Liver (tissue), 3 donors: ENCODE results near the gene DAGLB.

Experiments
- EGR1 ChIP-seq, 2 donors: IDR thresholded peaks; 2 replicates each; pipeline ENCODE4 v1.6.1; 2016 to 2018; ENCODE audit warnings: antibody characterized with exemption in 2 of 2, low read depth in 2 of 2
- HNF4A ChIP-seq, 2 donors: conservative IDR thresholded peaks; 2 replicates each; pipeline ENCODE4 v1.6.1; 2016; ENCODE audit warnings: antibody characterized with exemption in 2 of 2, mild to moderate bottlenecking in 2 of 2
- JUND ChIP-seq, 2 donors: IDR thresholded peaks; 2 replicates each; pipeline ENCODE4 v1.6.1; 2016; ENCODE audit warnings: antibody characterized with exemption in 2 of 2
- RAD21 ChIP-seq, 2 donors: IDR thresholded peaks; 2 replicates each; pipeline ENCODE4 v1.6.1; 2016; ENCODE audit warnings: antibody characterized with exemption in 2 of 2, mild to moderate bottlenecking in 2 of 2
- SP1 ChIP-seq: IDR thresholded peaks from 2 replicates; pipeline ENCODE4 v1.6.1; 2018; ENCODE audit warnings: antibody characterized with exemption, mild to moderate bottlenecking
- TAF1 ChIP-seq: conservative IDR thresholded peaks from 2 replicates; pipeline ENCODE4 v1.6.1; 2016; ENCODE audit warnings: antibody characterized with exemption, mild to moderate bottlenecking
- YY1 ChIP-seq: IDR thresholded peaks from 2 replicates; pipeline ENCODE4 v1.6.1; 2016; ENCODE audit warnings: antibody characterized with exemption, mild to moderate bottlenecking
- TF ChIP-seq, protein P1 (sequence below): fragments of 150-350 bp; IDR thresholded peaks from 2 replicates; pipeline ENCODE4 v1.5.1; 2017; ENCODE audit warnings: improper control_type of control experiment, low read depth, low read length; ENCODE audit not compliant: missing input control
- TF ChIP-seq, protein P2 (sequence below): IDR thresholded peaks from 2 replicates; pipeline ENCODE4 v1.6.1; 2016; ENCODE audit warnings: antibody characterized with exemption
- TF ChIP-seq, protein P3 (sequence below): IDR thresholded peaks from 2 replicates; pipeline ENCODE4 v1.6.1; 2016; ENCODE audit warnings: antibody characterized with exemption, mild to moderate bottlenecking
- TF ChIP-seq, protein P4 (sequence below): IDR thresholded peaks from 2 replicates; pipeline ENCODE4 v1.6.1; 2016; ENCODE audit warnings: antibody characterized with exemption
- TF ChIP-seq, protein P5 (sequence below): IDR thresholded peaks from 2 replicates; pipeline ENCODE4 v1.6.1; 2016; ENCODE audit warnings: antibody characterized with exemption
- donor health status: healthy.
- donor health status: healthy.

DNA sequence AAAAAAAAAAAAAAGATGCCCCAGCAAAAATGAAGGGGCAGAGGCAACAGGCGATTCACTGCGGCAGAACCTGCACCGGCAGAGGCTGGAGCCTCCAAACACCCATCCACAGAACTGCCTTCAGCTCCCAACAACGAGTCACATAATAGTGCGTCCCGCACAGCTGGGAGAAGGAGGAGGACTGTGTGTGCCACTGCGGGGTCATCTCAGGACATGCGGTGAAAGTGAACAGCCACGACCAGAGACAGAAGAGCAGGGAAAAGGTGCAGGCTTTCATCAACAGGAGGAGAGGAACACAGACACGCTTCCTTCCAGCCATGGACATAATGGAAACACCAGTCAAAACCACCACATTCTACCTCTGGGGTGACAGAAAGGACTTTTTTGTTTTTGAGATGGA lies 34.1 kb downstream of the DAGLB start:
- TF ChIP-seq, protein P1, sequence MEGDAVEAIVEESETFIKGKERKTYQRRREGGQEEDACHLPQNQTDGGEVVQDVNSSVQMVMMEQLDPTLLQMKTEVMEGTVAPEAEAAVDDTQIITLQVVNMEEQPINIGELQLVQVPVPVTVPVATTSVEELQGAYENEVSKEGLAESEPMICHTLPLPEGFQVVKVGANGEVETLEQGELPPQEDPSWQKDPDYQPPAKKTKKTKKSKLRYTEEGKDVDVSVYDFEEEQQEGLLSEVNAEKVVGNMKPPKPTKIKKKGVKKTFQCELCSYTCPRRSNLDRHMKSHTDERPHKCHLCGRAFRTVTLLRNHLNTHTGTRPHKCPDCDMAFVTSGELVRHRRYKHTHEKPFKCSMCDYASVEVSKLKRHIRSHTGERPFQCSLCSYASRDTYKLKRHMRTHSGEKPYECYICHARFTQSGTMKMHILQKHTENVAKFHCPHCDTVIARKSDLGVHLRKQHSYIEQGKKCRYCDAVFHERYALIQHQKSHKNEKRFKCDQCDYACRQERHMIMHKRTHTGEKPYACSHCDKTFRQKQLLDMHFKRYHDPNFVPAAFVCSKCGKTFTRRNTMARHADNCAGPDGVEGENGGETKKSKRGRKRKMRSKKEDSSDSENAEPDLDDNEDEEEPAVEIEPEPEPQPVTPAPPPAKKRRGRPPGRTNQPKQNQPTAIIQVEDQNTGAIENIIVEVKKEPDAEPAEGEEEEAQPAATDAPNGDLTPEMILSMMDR = no peak
- TF ChIP-seq, protein P2, sequence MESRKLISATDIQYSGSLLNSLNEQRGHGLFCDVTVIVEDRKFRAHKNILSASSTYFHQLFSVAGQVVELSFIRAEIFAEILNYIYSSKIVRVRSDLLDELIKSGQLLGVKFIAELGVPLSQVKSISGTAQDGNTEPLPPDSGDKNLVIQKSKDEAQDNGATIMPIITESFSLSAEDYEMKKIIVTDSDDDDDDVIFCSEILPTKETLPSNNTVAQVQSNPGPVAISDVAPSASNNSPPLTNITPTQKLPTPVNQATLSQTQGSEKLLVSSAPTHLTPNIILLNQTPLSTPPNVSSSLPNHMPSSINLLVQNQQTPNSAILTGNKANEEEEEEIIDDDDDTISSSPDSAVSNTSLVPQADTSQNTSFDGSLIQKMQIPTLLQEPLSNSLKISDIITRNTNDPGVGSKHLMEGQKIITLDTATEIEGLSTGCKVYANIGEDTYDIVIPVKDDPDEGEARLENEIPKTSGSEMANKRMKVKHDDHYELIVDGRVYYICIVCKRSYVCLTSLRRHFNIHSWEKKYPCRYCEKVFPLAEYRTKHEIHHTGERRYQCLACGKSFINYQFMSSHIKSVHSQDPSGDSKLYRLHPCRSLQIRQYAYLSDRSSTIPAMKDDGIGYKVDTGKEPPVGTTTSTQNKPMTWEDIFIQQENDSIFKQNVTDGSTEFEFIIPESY = no peak
- TF ChIP-seq TAF1 (no peak), YY1 (no peak), EGR1 (IDR thresholded peaks at IDR 0.05; ENCODE audit: low read depth in 2 of 2) (no peak), SP1 (no peak), JUND (IDR thresholded peaks at IDR 0.05) (no peak), RAD21 (IDR thresholded peaks at IDR 0.05) (no peak), HNF4A (conservative IDR thresholded peaks at IDR 0.05) (no peak)
- TF ChIP-seq, protein P3, sequence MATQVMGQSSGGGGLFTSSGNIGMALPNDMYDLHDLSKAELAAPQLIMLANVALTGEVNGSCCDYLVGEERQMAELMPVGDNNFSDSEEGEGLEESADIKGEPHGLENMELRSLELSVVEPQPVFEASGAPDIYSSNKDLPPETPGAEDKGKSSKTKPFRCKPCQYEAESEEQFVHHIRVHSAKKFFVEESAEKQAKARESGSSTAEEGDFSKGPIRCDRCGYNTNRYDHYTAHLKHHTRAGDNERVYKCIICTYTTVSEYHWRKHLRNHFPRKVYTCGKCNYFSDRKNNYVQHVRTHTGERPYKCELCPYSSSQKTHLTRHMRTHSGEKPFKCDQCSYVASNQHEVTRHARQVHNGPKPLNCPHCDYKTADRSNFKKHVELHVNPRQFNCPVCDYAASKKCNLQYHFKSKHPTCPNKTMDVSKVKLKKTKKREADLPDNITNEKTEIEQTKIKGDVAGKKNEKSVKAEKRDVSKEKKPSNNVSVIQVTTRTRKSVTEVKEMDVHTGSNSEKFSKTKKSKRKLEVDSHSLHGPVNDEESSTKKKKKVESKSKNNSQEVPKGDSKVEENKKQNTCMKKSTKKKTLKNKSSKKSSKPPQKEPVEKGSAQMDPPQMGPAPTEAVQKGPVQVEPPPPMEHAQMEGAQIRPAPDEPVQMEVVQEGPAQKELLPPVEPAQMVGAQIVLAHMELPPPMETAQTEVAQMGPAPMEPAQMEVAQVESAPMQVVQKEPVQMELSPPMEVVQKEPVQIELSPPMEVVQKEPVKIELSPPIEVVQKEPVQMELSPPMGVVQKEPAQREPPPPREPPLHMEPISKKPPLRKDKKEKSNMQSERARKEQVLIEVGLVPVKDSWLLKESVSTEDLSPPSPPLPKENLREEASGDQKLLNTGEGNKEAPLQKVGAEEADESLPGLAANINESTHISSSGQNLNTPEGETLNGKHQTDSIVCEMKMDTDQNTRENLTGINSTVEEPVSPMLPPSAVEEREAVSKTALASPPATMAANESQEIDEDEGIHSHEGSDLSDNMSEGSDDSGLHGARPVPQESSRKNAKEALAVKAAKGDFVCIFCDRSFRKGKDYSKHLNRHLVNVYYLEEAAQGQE = no peak
- TF ChIP-seq, protein P4, sequence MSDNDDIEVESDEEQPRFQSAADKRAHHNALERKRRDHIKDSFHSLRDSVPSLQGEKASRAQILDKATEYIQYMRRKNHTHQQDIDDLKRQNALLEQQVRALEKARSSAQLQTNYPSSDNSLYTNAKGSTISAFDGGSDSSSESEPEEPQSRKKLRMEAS = no peak
- TF ChIP-seq, protein P5, sequence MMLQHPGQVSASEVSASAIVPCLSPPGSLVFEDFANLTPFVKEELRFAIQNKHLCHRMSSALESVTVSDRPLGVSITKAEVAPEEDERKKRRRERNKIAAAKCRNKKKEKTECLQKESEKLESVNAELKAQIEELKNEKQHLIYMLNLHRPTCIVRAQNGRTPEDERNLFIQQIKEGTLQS = no peak
